ENCODE data around the gene EFNA5. TPM values are rescaled to one million over a fixed set of nuclear protein-coding genes. Genes with fewer than 3 reads are reported as not detected.

Gene EFNA5
- 1 to 10 TPM; 3.1 to 5.0 TPM for total RNA-seq

GRCh38 chr5:107670932-107671741, at the start of gene EFNA5:
TSS of gene EFNA5 (minus strand) at chr5:107670937.

